Fibroblast of lung (primary cell): ENCODE data around the gene CD3E. TPM values are rescaled to one million over a fixed set of nuclear protein-coding genes. Genes with fewer than 3 reads are reported as not detected.

Experiments
- DNase-seq, 2 donors: peaks; one replicate each; pipeline versions ENCODE4 v3.0.0 to v3.0.0-alpha.2; 2010; ENCODE audit warnings: low read depth in 2 of 2
- H2AFZ ChIP-seq: 2 replicates; pipeline ENCODE4 v1.5.1; 2012; ENCODE audit warnings: low read length, control low read depth, inconsistent platforms
- H3K27ac ChIP-seq: 2 replicates; pipeline ENCODE4 v1.5.1; 2011; ENCODE audit warnings: low read length, control low read depth; ENCODE audit not compliant: insufficient read depth
- H3K27me3 ChIP-seq: 2 replicates; pipeline ENCODE4 v1.5.1; 2011; ENCODE audit warnings: mild to moderate bottlenecking, low read length; ENCODE audit not compliant: control insufficient read depth, insufficient read depth
- H3K36me3 ChIP-seq: 2 replicates; pipeline ENCODE4 v1.5.1; 2011; ENCODE audit warnings: low read length; ENCODE audit not compliant: control insufficient read depth, insufficient read depth
- H3K4me1 ChIP-seq: 2 replicates; pipeline ENCODE4 v1.5.1; 2011; ENCODE audit warnings: low read length; ENCODE audit not compliant: control insufficient read depth, insufficient read depth; ENCODE audit errors: extremely low read depth
- H3K4me2 ChIP-seq: 2 replicates; pipeline ENCODE4 v1.5.1; 2011; ENCODE audit warnings: low read length, control low read depth; ENCODE audit not compliant: insufficient read depth; ENCODE audit errors: extremely low read depth
- H3K4me3 ChIP-seq, 4 experiments: fragments of 200-600 bp in 1 of 4; sonication (generic) in 1 of 4; replicated peaks in 1 of 4; 2 replicates each; pipeline ENCODE4 v1.5.1; 2011 to 2016; ENCODE audit warnings: low read length in 4 of 4, low read depth in 3 of 4, mild to moderate bottlenecking in 3 of 4, control low read depth in 2 of 4, inconsistent platforms in 1 of 4, mixed read lengths in 1 of 4; ENCODE audit not compliant: insufficient read depth in 1 of 4; ENCODE audit errors: control extremely low read depth in 1 of 4
- H3K79me2 ChIP-seq: 2 replicates; pipeline ENCODE4 v1.5.1; 2012; ENCODE audit warnings: mild to moderate bottlenecking, low read length, inconsistent platforms; ENCODE audit not compliant: control insufficient read depth, insufficient read depth
- H3K9ac ChIP-seq: 2 replicates; pipeline ENCODE4 v1.5.1; 2011; ENCODE audit warnings: mild to moderate bottlenecking, low read length, control low read depth; ENCODE audit not compliant: insufficient read depth
- H3K9me3 ChIP-seq: 2 replicates; pipeline ENCODE4 v1.5.1; 2012; ENCODE audit warnings: low read depth, low read length; ENCODE audit not compliant: control insufficient read depth, insufficient read depth
- H4K20me1 ChIP-seq: 2 replicates; pipeline ENCODE4 v1.5.1; 2011; ENCODE audit warnings: low read length; ENCODE audit not compliant: control insufficient read depth, insufficient read depth; ENCODE audit errors: extremely low read depth
- EZH2 ChIP-seq: IDR thresholded peaks from 2 replicates; pipeline ENCODE4 v1.5.1; 2012; ENCODE audit warnings: low read length, control low read depth, mild to moderate bottlenecking; ENCODE audit errors: missing control alignments
- polyA plus RNA-seq, 2 donors: library from polyadenylated mRNA; depleted of rRNA in 1 of 2; stranded (reverse) in 1 of 2; unstranded in 1 of 2; fragments of >200 nt; gene quantifications; 2 replicates each; pipeline ENCODE4 v1.2.1, GENCODE V29; 2011 to 2012; ENCODE audit warnings: missing spikeins in 1 of 2
- total RNA-seq: library from RNA; depleted of rRNA; stranded (reverse); fragments of >200 nt; gene quantifications from 2 replicates; pipeline ENCODE4 v1.2.1, GENCODE V29; 2014
- TF ChIP-seq, protein P1 (sequence below), 2 donors: IDR thresholded peaks in 1 of 2; conservative IDR thresholded peaks in 1 of 2; 1 replicate in 1 of 2; 2 replicates in 1 of 2; pipeline ENCODE4 v1.5.1; 2011 to 2012; ENCODE audit warnings: low read length in 2 of 2, control low read depth in 1 of 2, inconsistent platforms in 1 of 2, low read depth in 1 of 2, mild to moderate bottlenecking in 1 of 2

CD3E gene
- total and polyA plus RNA-seq, 2 donors (not counting 1 experiment from before 2014, with no cell fraction given): not detected

DNA sequence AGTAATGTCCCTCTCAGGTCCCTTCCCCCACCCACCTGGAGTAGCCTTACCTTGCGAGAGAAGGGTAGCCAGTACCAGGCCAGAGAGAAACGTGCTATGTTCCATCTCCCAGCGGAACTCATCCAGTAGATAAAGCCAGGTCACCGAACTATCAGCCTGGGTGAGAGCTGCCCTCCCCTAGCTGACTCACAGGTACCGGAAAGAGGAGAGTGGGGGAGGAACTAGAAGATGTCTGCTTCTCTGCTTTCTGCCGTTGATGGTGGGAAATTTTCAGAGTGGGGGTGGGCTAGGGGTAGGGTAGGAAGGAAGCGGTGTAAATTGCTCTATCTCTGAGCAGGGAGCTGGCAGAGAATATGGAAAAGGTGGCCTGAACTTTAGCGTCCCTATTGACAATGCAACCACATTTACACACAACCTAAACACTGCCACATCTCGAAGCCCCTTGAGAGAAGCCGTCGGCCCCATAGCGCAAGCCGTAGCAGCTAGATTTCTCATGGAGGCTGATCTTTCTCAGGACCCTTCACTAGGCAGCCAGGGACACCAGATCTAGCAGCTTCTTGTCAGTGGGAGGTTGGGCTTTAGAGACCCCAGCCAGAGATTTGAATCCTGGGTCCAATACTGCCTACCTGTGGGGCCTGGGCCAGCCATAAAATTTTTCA is 38.1 kb downstream of the CD3E start, which contains the start of gene CD3D:
Gene CD3D, minus strand, starts transcription at position 203 of the 659 bp plus-strand sequence. Its CDS starts 98 bp downstream, at position 105.
- Histone ChIP-seq H3K4me1 (no peaks in the 10 kb centered on the region), H3K9ac (no peak within 1 kb of the TSS), H3K4me3 (no peak within 1 kb of the TSS), H3K36me3 (no peaks in the 10 kb centered on the region), H3K27me3 (peaks cover 3% of the 10 kb centered on the region), H3K79me2 (no peaks in the 10 kb centered on the region), H4K20me1 (no peaks in the 10 kb centered on the region), H3K9me3 (no peaks in the 10 kb centered on the region), H2AFZ (no peak within 1 kb of the TSS), H3K27ac (no peak within 1 kb of the TSS), H3K4me2 (no peak within 1 kb of the TSS)
- no peak for DNase-seq
- TF ChIP-seq, protein P1, sequence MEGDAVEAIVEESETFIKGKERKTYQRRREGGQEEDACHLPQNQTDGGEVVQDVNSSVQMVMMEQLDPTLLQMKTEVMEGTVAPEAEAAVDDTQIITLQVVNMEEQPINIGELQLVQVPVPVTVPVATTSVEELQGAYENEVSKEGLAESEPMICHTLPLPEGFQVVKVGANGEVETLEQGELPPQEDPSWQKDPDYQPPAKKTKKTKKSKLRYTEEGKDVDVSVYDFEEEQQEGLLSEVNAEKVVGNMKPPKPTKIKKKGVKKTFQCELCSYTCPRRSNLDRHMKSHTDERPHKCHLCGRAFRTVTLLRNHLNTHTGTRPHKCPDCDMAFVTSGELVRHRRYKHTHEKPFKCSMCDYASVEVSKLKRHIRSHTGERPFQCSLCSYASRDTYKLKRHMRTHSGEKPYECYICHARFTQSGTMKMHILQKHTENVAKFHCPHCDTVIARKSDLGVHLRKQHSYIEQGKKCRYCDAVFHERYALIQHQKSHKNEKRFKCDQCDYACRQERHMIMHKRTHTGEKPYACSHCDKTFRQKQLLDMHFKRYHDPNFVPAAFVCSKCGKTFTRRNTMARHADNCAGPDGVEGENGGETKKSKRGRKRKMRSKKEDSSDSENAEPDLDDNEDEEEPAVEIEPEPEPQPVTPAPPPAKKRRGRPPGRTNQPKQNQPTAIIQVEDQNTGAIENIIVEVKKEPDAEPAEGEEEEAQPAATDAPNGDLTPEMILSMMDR (conservative IDR thresholded peaks at IDR 0.05 in 1 of 2, IDR thresholded peaks at IDR 0.05 in 1 of 2; ENCODE audit: low read depth in 1 of 2, low read length in 2 of 2): no peak
- no peak for TF ChIP-seq EZH2

DNA sequence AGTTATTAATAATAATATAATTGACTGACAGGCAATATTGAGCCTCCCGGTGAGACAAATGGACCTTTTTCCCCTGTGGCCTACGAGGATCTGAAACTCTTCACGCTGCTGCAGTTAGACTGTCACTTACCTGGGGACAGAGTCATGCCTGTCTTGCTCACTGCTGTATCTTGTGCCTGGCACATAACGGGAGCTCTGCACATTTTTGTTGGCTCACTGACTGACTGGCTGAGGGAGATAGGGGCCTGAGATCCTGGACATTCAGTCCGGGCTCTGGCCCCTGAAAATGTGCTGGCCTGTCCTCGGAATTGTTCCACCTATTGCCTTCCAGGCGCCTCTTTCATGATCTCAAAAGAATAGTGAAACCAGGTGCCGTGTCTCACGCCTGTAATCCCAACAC is 38.7 kb downstream of the CD3E start:
- Histone ChIP-seq H3K27ac (no peak overlapping the region), H3K4me1 (no peaks in the 10 kb centered on the region), H3K36me3 (no peaks in the 10 kb centered on the region), H3K9me3 (no peaks in the 10 kb centered on the region), H3K9ac (no peak overlapping the region), H3K4me3 (no peak overlapping the region), H2AFZ (no peak overlapping the region), H3K79me2 (no peaks in the 10 kb centered on the region), H4K20me1 (no peaks in the 10 kb centered on the region), H3K4me2 (no peak overlapping the region), H3K27me3 (peaks cover 3% of the 10 kb centered on the region)
- DNase-seq: no peak
- TF ChIP-seq, protein P1 (conservative IDR thresholded peaks at IDR 0.05 in 1 of 2, IDR thresholded peaks at IDR 0.05 in 1 of 2; ENCODE audit: low read depth in 1 of 2, low read length in 2 of 2): no peak
- TF ChIP-seq EZH2: no peak

DNA sequence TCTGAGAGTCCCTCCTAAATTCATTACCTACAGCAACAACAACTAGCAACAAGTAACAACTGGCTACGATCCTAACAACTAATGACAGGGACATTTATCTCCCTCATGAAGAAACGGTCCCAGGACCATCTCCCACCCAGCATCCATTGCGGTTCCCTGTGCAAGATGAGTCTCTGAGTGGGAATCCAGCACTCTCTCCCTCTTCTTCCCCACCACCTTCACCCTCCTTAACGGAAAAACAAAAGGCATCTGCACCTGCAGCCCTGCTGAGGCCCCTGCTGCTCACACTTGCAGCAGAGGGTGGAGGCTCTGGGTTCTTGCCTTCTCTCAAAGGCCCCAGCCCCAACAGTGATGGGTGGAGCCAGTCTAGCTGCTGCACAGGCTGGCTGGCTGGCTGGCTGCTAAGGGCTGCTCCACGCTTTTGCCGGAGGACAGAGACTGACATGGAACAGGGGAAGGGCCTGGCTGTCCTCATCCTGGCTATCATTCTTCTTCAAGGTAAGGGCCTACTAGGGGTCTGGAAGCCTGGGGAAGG is 39.5 kb downstream of the CD3E start, which contains the start of gene CD3G:
Gene CD3G, plus strand, starts transcription at position 364 of the 535 bp plus-strand sequence. Its CDS starts 80 bp downstream, at position 444.
- no peak within 1 kb of the TSS for H3K27ac ChIP-seq
- TF ChIP-seq, protein P1 (conservative IDR thresholded peaks at IDR 0.05 in 1 of 2, IDR thresholded peaks at IDR 0.05 in 1 of 2; ENCODE audit: low read depth in 1 of 2, low read length in 2 of 2): no peak
- TF ChIP-seq EZH2: no peak
- H3K9ac ChIP-seq: no peak within 1 kb of the TSS

More for the DNA sequence above, 39.5 kb downstream of the CD3E start, which contains the start of gene CD3G:
- Histone ChIP-seq H3K4me3 (no peak within 1 kb of the TSS), H3K36me3 (no peaks in the 10 kb centered on the region), H3K9me3 (no peaks in the 10 kb centered on the region), H3K4me1 (no peaks in the 10 kb centered on the region), H3K79me2 (no peaks in the 10 kb centered on the region), H4K20me1 (no peaks in the 10 kb centered on the region), H2AFZ (no peak within 1 kb of the TSS), H3K27me3 (peaks cover under 1% of the 10 kb centered on the region), H3K4me2 (no peak within 1 kb of the TSS)
- no peak for DNase-seq
